Kidney (tissue), 14 donors: ENCODE results near the gene PRXL2B. TPM values are rescaled to one million over a fixed set of nuclear protein-coding genes. Genes with fewer than 3 reads are reported as not detected.
A peak's percentile ranks its signal among the peaks of the same experiment; 100 is the strongest.

Source experiments
- DNase-seq, 5 donors: peaks; one replicate each; pipeline ENCODE4 v3.0.0-alpha.2; 2013 to 2020
- FAIRE-seq: peaks from 2 replicates; lab custom pipeline; 2012; peaks lifted over from hg19 to GRCh38; lab: Jason Lieb, UNC
- H3K27ac ChIP-seq, 2 donors: one replicate each; pipeline ENCODE4 v1.7.0; 2013; ENCODE audit warnings: low read depth in 2 of 2, low read length in 2 of 2, inconsistent platforms in 1 of 2
- H3K27me3 ChIP-seq: one replicate; pipeline ENCODE4 v1.7.1; 2013; ENCODE audit warnings: low read length, inconsistent platforms; ENCODE audit not compliant: control insufficient read depth, insufficient read depth
- H3K36me3 ChIP-seq, 3 donors: one replicate each; pipeline versions ENCODE4 v1.7.0 to v1.7.1; 2013; ENCODE audit warnings: low read length in 3 of 3, control low read depth in 1 of 3, inconsistent platforms in 1 of 3; ENCODE audit not compliant: insufficient read depth in 3 of 3, control insufficient read depth in 2 of 3
- H3K4me1 ChIP-seq, 3 donors: one replicate each; pipeline versions ENCODE4 v1.7.0 to v1.7.1; 2013; ENCODE audit warnings: low read length in 3 of 3, inconsistent platforms in 1 of 3, low read depth in 1 of 3; ENCODE audit not compliant: control insufficient read depth in 2 of 3, insufficient read depth in 2 of 3
- H3K4me3 ChIP-seq, 3 donors: one replicate each; pipeline versions ENCODE4 v1.7.0 to v1.8.1; 2013; ENCODE audit warnings: low read length in 3 of 3, control low read depth in 1 of 3, inconsistent platforms in 1 of 3
- H3K9ac ChIP-seq, 3 donors: one replicate each; pipeline versions ENCODE4 v1.7.0 to v1.7.1; 2013; ENCODE audit warnings: low read length in 3 of 3, control low read depth in 1 of 3, inconsistent platforms in 1 of 3
- H3K9me3 ChIP-seq, 3 donors: one replicate each; pipeline versions ENCODE4 v1.7.0 to v1.7.1; 2013; ENCODE audit warnings: low read length in 3 of 3, control low read depth in 1 of 3, inconsistent platforms in 1 of 3; ENCODE audit not compliant: control insufficient read depth in 2 of 3, insufficient read depth in 1 of 3
- CTCF ChIP-seq: IDR thresholded peaks from 3 replicates; pipeline ENCODE4 v1.5.1; 2012; ENCODE audit warnings: mild to moderate bottlenecking, moderate library complexity, borderline replicate concordance; ENCODE audit not compliant: insufficient read depth; ENCODE audit errors: extremely low read depth
- intact Hi-C: fragments of 100-400 bp; cut with DNase I; formaldehyde crosslinking; loops from one replicate; pipeline ENCODE4 v1.11.1; 2022
- polyA plus RNA-seq: library from polyadenylated mRNA; stranded (reverse); fragments of 350-450 nt; fragmentation: Illumina TruSeq; extraction: RNeasy Lipid Tissue Mini Kit (QIAGEN cat#74804); gene quantifications from one replicate; pipeline ENCODE4 v1.2.3, GENCODE V29; 2014; ENCODE audit warnings: low read depth, low replicate concordance; ENCODE audit not compliant: insufficient read depth
- total RNA-seq: library from RNA; stranded (reverse); fragmentation: NEBNext Ultra II Directional; extraction: Animal tissue kit (Norgen Biotek cat#: 25700); gene quantifications from one replicate; pipeline ENCODE4 v1.2.1, GENCODE V29; 2021
- donor health status: control.
- donor health status: control.
- donor health status: control.
- donor health status: control.
- donor health status: control.
- donor health status: DM: yes; HTN: yes; CAD: no.
- donor health status: Normal renal cell carcinoma (clear cell type).

The PRXL2B gene
- total and polyA plus RNA-seq, 2 donors from 2014 or later: 25.6 to 39.5 TPM

DNA sequence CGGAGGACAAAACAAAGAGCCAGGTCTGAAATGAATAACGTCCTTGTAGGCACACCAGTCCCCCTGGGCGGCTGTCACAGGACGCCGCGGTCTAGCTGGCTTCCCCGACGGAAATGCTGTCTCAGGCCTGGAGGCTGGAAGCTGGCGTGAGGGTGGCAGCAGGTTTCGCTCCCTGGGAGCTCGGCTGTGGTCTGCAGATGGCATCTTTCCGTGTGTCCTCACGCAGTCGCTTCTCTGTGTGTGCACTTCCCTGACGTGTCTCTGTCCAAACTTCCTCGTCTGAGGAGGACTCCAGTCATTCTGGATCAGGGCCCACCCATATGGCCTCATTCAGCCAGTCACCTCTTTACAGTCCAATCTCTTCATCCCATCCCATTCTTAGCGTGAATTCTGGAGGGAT, 16.2 kb upstream of the PRXL2B start:
- Histone ChIP-seq H3K9ac (no peak overlapping the region), H3K9me3 (peaks cover 0 to 5% (median 0%) of the 10 kb centered on the region in 3 donors), H3K4me3 (no peak overlapping the region), H3K36me3 (no peaks in the 10 kb centered on the region), H3K4me1 (no peaks in the 10 kb centered on the region), H3K27ac (no peak overlapping the region), H3K27me3 (no peaks in the 10 kb centered on the region)
- FAIRE-seq (no peak), DNase-seq (peak in 1 of 5 donors; percentile 37)
- intact Hi-C loops: no loop called here
- no peak for TF ChIP-seq CTCF

DNA sequence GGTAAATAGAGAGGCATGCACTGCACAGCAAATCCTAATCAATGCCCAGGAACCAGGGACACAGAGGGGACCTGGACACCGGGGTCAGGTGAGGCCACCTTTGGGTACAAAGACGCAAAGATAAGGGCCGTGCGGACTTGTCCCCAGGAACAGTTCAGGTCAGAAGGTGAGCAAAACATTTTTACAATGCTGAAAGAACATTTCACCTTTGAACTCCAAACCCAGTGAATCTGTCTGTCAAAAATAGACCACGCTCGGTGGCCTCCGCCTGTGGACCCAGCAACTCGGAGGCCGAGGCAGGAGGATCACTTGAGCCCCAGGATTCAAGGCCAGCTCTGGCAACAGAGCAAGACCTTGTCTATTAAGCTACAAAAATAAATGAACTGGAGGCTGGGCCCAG, 15.2 kb upstream of the PRXL2B start:
- Histone ChIP-seq H3K4me1 (peaks cover 0 to 8% (median 5%) of the 10 kb centered on the region in 3 donors), H3K36me3 (no peaks in the 10 kb centered on the region), H3K9ac (no peak overlapping the region), H3K27me3 (no peaks in the 10 kb centered on the region), H3K4me3 (no peak overlapping the region), H3K9me3 (peaks cover 0 to 5% (median 0%) of the 10 kb centered on the region in 3 donors), H3K27ac (no peak overlapping the region)
- no peak for TF ChIP-seq CTCF
- peak in 1 of 5 donors; percentile 30 for DNase-seq
- FAIRE-seq: no peak
- intact Hi-C loops: no loop called here

- Histone ChIP-seq H3K27ac (no peak overlapping the region), H3K9ac (no peak overlapping the region), H3K36me3 (no peaks in the 10 kb centered on the region), H3K4me1 (peaks cover 0 to 17% (median 10%) of the 10 kb centered on the region in 3 donors), H3K27me3 (no peaks in the 10 kb centered on the region), H3K4me3 (no peak overlapping the region), H3K9me3 (peaks cover 0 to 5% (median 0%) of the 10 kb centered on the region in 3 donors)
- TF ChIP-seq CTCF: no peak
- intact Hi-C loops: no loop called here
- FAIRE-seq: no peak
- DNase-seq: no peak
Observed at GRCh38 chr1:2573250-2573920, 13.2 kb upstream of the PRXL2B start.
